ENCODE data around the gene FHIT. TPM values are rescaled to one million over a fixed set of nuclear protein-coding genes. Genes with fewer than 3 reads are reported as not detected.

FHIT gene
- total and polyA plus RNA-seq, 7 donors: 0.98 to 10.4 (median 4.0) TPM

- no peak overlapping the region for H3K4me3 ChIP-seq
- TF ChIP-seq, protein P1, sequence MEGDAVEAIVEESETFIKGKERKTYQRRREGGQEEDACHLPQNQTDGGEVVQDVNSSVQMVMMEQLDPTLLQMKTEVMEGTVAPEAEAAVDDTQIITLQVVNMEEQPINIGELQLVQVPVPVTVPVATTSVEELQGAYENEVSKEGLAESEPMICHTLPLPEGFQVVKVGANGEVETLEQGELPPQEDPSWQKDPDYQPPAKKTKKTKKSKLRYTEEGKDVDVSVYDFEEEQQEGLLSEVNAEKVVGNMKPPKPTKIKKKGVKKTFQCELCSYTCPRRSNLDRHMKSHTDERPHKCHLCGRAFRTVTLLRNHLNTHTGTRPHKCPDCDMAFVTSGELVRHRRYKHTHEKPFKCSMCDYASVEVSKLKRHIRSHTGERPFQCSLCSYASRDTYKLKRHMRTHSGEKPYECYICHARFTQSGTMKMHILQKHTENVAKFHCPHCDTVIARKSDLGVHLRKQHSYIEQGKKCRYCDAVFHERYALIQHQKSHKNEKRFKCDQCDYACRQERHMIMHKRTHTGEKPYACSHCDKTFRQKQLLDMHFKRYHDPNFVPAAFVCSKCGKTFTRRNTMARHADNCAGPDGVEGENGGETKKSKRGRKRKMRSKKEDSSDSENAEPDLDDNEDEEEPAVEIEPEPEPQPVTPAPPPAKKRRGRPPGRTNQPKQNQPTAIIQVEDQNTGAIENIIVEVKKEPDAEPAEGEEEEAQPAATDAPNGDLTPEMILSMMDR (IDR thresholded peaks at IDR 0.05): no peak
- WGBS, 3 donors: 44 to 57% (median 51%) methylated on average over 2 of the region's 2 CpGs
- intact Hi-C loops (cut with DNase I): no loop called here
- no peaks in the 10 kb centered on the region for H3K9me3 ChIP-seq
- peaks cover 5% of the 10 kb centered on the region for H3K4me1 ChIP-seq
- no peaks in the 10 kb centered on the region for H3K27me3 ChIP-seq (ENCODE audit: insufficient read depth in 3 of 3, low read length in 2 of 3)
- ATAC-seq (no peak), DNase-seq (no peak)
- H3K27ac ChIP-seq: no peak overlapping the region
- H3K36me3 ChIP-seq (ENCODE audit: insufficient read depth in 1 of 2, low read depth in 1 of 2): no peaks in the 10 kb centered on the region
These were observed 1034.7 kb downstream of the FHIT start for GRCh38 chr3:60216462-60217075.

DNA sequence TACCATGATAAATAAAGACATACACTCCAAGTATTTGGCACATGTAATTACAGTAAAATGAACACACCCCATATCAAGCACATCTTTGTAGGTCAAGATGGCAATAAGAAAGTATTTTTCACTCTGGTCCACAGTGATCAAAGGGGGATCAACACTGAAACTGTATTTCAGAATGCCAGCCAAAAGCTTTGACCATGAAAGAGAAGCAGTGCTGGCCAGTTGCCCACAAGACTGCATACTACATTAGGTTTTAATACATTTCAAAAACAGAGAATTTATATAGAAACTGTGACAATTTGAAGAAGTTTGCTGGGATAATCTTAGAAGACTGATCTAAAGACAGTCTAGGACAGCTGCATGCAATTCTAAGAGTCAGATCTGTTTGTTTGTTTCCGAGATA, 1035.3 kb downstream of the FHIT start:
- intact Hi-C loops (cut with DNase I): no loop called here
- TF ChIP-seq, protein P1 (IDR thresholded peaks at IDR 0.05): no peak
- 56 to 68% (median 67%) methylated on average over 1 of the region's 1 CpG for WGBS, 3 donors
- Histone ChIP-seq H3K27me3 (ENCODE audit: insufficient read depth in 3 of 3, low read length in 2 of 3) (no peaks in the 10 kb centered on the region), H3K4me3 (no peak overlapping the region), H3K4me1 (peaks cover 5% of the 10 kb centered on the region), H3K36me3 (ENCODE audit: insufficient read depth in 1 of 2, low read depth in 1 of 2) (no peaks in the 10 kb centered on the region), H3K27ac (no peak overlapping the region), H3K9me3 (no peaks in the 10 kb centered on the region)
- ATAC-seq (no peak), DNase-seq (no peak)

- intact Hi-C loops (cut with DNase I): no loop called here
- H3K27ac ChIP-seq: no peak overlapping the region
- ATAC-seq: no peak
- H3K4me3 ChIP-seq: no peak overlapping the region
- H3K36me3 ChIP-seq (ENCODE audit: insufficient read depth in 1 of 2, low read depth in 1 of 2): no peaks in the 10 kb centered on the region
- DNase-seq: no peak
- no peaks in the 10 kb centered on the region for H3K9me3 ChIP-seq
- TF ChIP-seq, protein P1 (IDR thresholded peaks at IDR 0.05): no peak
- no peaks in the 10 kb centered on the region for H3K27me3 ChIP-seq (ENCODE audit: insufficient read depth in 3 of 3, low read length in 2 of 3)
- WGBS, 3 donors: 78 to 86% (median 85%) methylated on average over 2 of the region's 2 CpGs
- no peaks in the 10 kb centered on the region for H3K4me1 ChIP-seq
These were observed 1043.3 kb downstream of the FHIT start for GRCh38 chr3:60207905-60208304.

GRCh38 chr3:60206206-60206605, 1045.0 kb downstream of the FHIT start:
- Histone ChIP-seq H3K9me3 (no peaks in the 10 kb centered on the region), H3K36me3 (ENCODE audit: insufficient read depth in 1 of 2, low read depth in 1 of 2) (no peaks in the 10 kb centered on the region), H3K27ac (no peak overlapping the region), H3K27me3 (ENCODE audit: insufficient read depth in 3 of 3, low read length in 2 of 3) (no peaks in the 10 kb centered on the region), H3K4me3 (no peak overlapping the region), H3K4me1 (no peaks in the 10 kb centered on the region)
- ATAC-seq: no peak
- no peak for DNase-seq
- TF ChIP-seq, protein P1 (IDR thresholded peaks at IDR 0.05): no peak
- WGBS, 3 donors: 35 to 39% (median 35%) methylated on average over 2 of the region's 2 CpGs
- intact Hi-C loops (cut with DNase I): no loop called here

Data from psoas muscle (tissue), 8 donors.